Epithelial cell of esophagus (primary cell): ENCODE measurements around the gene TTC34.

Experiments used
- DNase-seq: peaks from one replicate; pipeline ENCODE4 v3.0.0; 2010; ENCODE audit warnings: low read depth
- H3K4me3 ChIP-seq: 2 replicates; pipeline ENCODE4 v1.5.1; 2011; ENCODE audit warnings: mild to moderate bottlenecking, low read length, control low read depth
- TF ChIP-seq, protein P1 (sequence below): IDR thresholded peaks from 2 replicates; pipeline ENCODE4 v1.5.1; 2011; ENCODE audit warnings: low read depth, mild to moderate bottlenecking, low read length, control low read depth, inconsistent platforms; ENCODE audit not compliant: insufficient read depth; ENCODE audit errors: missing control alignments

Gene TTC34

DNA sequence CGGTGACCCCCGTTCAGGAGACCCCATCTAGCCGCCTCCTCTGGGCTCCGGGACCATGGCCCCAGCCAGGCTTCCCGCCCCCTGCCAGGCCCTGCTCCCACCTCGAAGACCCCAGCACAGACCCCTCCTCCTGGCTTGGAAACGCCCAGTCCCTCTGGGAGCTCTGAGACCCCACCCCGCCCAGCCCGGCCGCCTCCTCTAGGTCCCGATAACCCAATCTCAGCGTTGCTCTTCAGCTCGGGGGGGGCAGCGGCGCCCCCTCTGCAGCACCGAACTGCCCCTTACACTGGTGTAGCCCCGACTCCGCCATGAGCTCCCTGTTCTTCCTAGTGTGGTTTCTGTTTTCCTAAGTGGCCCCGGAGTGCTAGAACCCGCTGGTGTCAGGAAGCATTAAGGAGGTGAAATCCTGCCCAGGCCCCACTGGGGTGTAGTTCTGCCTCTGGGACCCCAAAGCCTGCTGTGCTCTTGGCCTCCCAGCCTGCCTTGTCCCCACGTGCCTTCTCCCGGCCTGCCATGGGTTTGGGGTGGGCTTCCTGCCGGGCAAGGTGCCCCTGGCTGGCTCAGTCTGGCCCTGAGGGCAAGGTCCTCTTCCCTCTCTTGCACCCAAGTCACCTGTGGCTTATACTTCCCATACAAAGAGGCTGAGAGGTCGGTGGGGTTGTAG, 157.9 kb downstream of the TTC34 start:
- no peak for DNase-seq
- H3K4me3 ChIP-seq: peak overlapping the region; percentile 58
- TF ChIP-seq, protein P1, sequence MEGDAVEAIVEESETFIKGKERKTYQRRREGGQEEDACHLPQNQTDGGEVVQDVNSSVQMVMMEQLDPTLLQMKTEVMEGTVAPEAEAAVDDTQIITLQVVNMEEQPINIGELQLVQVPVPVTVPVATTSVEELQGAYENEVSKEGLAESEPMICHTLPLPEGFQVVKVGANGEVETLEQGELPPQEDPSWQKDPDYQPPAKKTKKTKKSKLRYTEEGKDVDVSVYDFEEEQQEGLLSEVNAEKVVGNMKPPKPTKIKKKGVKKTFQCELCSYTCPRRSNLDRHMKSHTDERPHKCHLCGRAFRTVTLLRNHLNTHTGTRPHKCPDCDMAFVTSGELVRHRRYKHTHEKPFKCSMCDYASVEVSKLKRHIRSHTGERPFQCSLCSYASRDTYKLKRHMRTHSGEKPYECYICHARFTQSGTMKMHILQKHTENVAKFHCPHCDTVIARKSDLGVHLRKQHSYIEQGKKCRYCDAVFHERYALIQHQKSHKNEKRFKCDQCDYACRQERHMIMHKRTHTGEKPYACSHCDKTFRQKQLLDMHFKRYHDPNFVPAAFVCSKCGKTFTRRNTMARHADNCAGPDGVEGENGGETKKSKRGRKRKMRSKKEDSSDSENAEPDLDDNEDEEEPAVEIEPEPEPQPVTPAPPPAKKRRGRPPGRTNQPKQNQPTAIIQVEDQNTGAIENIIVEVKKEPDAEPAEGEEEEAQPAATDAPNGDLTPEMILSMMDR: no peak

DNA sequence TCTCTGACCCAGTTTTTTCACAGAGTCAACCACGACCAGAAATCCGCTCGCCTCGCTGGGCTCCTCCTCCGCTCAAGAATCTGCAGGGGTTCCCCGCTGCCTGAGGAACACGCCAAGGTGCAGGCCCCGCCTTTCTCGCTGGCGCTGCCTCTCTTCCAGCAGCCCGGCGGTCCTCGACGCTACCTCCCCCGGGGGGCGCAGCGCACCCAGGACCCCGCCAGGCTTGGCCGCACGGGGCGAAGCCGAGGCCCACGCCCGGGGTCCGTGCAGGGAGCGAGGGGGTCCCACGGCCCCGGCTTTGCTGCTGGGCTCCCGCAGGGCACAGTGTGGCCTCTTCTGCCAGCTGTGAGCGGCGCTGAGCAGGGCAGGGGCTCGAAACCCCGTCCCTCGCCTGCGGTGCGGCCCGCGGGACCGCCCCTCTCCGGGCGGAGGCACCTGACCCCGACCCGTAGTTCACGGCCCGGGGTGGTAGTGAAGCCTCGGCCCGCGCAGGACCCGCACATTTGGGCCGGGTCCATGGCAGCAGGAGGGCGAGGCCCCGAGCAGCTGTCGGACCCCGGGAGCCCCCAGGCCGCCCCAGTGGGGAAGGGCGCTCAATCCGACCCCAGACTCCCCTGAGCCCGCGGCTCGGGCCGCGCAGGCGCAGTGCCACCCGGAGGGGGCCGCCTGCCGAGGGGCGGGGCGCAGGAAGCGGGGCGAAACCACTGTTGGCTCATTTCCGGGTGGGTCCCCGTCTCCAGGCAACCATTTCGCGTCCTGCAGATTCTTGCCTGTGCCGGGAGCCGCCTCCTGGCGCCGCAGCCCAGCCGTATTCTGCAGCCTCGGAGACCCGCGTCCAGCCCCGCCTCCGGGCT, 158.7 kb downstream of the TTC34 start:
- peak; percentile 84 for DNase-seq
- peak overlapping the region; percentile 58 for H3K4me3 ChIP-seq
- TF ChIP-seq, protein P1: no peak

DNA sequence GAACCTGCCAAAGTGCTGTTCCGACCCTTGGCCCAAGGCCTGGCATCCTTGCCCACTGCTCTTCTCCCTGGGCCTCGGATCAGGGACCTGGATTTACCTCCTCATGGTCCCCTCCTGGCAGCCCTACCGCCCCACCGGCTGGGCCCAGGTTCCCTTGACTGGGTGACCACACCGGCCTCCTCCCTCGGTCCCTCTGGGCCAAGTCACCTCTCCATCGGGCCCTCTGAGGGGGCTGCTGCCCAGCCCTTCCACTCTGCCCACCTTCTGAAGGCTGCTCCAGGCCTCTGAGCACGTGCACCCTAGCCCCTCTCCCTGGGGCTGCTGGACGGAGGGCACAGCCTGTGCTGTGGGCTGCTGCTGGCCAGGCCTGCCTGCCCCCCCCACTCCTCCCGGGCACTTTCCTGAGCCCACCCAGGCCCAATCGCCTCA, 159.3 kb downstream of the TTC34 start:
- H3K4me3 ChIP-seq: peak overlapping the region; percentile 58
- TF ChIP-seq, protein P1: no peak
- DNase-seq: no peak

DNA sequence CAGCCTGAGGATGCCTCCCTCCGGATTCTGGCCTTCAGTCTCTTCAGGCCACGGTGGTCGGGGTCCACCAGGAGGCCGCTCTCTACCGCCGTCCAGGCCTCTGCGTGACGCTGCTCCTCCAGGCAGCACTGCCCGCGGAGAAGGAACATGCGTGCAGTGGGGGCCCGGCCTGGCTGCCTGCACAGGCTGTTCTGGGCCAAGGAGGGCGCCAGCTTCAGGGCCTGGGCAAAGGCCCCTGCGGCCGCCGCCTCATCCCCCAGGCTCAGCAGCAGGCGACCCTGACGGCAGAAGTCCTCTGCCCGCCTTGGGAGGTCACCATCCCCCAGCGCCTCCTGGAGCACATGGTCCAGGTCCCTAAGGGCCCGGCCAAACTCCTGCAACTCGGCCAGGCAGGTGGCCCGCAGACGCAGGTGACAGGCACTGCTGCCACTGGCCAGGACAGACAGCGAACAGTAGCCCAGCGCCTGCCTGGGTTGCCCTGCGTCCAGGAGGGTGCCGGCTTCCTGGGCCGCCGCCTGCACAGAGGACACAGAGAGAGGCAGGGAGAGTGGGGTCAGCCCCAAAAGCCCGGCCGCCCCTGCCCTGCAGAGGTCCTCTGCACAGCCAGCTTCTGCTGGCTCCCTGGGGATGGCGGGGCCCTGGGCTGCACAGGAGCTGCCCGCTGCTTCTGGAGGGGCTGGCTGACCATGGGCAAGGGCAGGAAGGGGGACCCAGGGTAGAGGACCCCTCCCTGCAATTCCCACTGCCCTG, 159.9 kb downstream of the TTC34 start:
- DNase-seq: no peak
- H3K4me3 ChIP-seq: peak overlapping the region; percentile 58
- TF ChIP-seq, protein P1: no peak

DNA sequence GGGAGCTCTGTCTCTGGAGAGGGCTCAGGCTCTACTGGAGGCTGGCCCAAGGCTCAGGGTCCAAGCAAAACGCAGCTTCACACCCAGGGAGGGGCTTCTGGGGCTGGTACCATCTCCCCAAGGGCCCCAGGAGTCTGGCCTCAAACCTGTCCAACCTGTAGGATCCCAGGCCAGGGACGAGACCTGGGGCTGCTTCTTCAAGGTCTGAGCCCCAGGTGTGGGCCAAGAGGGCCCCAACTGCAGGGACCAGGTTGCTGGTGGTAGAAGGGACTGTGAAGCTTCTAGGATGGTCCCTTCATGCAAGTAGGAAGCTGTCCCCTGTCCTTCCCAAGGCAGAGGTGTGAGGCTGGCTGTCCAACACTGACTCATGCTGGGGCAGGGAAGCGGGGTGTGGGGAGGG, 160.9 kb downstream of the TTC34 start:
- TF ChIP-seq, protein P1: no peak
- no peak overlapping the region for H3K4me3 ChIP-seq
- no peak for DNase-seq

DNA sequence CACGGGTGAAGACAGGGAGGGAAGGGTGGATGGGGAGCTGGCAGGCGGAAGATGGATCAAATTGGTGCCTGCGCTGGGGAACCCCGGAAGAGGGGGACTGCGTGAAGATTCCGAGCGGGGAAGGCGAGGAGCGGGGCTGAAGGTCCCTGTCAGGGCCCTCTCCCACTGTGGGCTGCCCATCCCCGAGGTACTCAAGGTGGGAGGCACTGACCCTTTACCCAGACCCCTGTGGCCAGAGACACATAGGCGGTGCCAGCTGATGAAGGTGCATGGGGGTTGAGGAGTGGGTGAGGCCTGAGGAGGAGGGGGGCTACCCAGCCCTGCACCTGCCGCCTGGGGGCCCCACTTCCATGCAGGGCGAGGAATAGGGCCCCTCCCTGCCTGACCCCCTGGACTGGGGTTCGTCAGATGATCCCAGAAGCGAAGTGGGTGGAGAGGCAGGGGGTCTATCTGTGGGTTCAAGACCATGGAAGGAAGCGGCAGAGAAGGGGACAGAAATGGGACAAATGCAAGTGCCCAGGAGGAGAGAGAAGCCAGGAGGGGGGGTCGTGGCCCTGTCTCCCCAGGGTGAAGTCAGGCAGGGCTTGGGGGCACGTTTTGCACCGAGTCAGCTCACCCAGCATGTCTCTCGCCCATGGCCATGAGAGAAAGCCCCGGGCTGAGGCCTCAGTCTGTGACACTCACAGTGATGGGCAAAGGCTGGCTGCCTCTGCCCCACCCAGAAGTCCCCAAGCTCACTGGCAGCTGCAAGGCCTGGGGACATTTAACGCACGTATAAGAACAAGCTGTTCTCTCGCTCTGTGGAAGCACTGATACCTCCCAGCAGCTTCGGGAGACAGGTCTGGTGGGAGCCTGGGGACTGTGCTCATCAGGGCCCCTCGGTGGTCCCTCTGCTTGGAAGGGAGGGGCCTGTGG, 161.6 kb downstream of the TTC34 start:
- H3K4me3 ChIP-seq: no peak overlapping the region
- TF ChIP-seq, protein P1: no peak
- no peak for DNase-seq
